Measurements from ENCODE around the gene CCDC57.

Gene CCDC57

DNA sequence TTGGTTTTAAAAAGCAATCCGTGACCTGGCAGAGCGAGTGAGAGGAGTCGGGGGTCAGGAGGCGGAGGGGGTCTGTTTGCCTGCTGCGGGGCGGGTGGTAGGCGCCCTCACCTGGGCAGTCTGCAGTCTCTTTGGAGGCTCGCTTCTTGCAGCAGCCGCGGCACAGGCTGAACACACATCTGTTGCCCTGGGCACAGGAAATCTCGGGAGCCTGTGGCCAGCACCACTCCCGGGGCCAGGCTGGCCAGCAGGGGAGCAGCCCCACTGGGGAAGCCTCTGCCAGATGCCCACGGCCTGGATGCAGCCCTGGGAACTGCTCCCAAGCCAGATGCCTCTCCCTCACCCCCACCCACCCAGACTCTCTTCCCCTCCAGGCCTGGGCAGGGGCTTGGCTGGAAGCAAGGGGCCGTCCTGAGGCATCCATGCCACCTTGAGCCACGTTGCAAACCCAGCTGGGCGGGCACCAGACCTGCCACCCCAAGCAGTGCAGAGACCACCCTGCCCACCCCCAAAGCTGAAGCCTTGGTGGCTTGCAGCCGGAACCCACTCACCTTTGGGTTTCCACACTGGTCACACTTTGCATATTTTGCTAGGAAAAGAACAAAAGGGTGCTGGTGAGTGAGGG lies 154.3 kb downstream of the CCDC57 start:
- DNase-seq, result no peak

DNA sequence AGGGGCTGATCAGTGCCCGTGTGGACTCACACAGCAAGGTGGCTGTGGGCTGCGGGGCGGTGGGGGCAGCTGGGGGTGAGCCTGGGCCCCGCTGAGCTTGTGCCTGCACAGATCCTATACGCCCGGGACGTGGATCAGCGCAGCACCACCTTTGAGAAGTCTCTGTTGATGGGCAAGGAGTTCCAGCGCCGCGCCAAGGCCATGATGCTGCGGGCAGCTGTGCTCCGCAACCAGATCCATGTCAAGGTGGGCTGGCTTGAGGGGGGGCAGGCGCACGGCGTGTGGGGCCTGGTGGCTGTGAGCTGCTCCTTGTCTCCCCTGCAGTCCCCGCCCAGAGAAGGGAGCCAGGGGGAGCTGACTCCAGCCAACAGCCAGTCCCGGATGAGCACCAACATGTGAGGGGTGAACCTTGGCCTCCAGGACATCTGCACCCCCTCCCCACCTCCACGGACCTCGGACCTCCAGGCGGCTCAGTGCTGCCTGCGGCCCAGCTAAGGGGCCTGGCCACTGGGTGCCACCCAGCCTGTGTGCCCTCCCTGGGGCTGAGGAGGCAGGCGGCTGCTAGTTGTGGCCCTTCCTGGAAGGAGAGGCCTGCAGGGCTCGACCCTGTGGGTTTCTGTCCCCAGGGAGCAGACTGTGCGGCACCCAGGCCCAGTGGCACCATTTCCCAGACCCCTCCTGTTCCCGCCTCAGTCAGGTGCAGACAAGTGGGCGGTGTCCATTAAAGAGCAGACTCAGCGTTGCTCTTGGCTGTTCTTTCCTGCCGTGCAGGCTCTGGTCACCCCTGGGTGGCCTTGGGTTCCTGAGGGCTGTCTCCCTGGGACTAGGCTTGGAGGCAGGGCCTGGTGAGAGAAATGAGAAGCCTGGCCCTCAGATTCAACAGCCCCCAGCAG lies 155.7 kb downstream of the CCDC57 start:
- DNase-seq, result no peak

DNA sequence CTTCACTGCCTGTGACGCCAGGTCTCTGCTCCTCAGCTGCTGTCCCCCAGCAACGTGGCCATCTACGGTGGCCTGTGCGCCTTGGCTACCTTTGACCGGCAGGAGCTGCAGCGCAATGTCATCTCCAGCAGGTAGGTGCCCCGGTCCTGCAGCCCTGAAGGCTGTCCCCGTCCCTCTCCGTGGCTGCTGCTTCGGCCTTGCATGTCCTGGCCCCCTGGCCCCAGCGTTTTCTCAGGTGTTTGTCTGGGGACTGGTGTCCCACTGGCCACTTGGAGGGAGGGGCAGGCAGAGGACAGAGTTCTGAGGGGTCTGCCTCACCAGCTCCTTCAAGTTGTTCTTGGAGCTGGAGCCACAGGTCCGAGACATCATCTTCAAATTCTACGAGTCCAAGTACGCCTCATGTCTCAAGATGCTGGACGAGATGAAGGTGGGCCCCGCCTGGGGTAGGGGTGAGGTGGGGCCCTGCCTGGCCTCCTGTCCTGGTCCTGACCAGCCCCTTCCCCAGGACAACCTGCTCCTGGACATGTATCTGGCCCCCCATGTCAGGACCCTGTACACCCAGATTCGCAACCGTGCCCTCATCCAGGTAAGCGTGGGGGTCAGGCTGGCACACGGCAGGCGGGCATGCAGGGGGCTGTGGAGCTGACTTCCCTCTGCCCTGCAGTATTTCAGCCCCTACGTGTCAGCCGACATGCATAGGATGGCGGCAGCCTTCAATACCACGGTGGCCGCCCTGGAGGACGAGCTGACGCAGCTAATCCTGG lies 156.5 kb downstream of the CCDC57 start:
- no peak for DNase-seq

DNA sequence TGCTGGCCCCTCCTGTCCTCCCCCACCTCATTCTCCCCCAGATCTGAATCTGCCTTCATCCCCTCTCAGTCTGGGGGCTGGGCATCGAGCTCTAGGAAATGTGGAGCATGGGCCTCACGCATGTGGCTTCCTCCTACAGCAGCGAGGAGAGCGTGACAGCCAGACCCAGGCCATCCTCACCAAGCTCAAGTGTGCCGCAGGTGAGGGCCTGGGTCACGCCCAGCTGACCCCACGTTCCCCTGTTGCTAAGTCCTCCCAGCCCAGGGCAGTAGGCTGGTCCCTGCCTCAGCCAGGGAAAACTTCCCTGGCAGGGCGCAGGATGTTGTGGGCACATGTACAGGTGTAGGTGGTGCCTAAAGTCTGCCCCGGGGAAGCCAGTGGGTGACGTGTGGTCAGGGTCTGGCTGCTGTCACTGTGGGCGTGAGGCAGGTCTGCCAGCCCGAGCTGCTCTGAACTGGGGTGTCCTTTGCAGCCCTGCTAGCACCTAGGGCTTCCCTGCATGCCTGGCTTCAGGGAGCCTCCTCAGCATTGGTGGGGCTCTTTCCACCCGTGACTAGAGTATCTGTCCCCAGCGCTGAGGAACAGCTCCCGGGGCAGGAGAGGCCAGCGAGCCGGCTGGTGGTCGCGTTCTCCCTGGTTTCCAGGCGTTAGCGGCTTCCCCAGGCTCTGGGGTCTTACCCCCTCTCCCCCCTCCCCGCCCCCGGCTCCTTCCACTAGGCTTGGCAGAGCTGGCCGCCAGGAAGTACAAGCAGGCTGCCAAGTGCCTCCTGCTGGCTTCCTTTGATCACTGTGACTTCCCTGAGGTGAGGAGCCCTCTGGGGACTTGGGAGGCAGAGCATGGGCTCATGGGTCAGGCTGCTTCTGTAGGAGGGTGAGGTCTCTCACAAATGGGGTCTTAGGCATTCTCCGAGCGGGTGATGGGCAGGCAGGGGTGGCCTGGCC lies 157.3 kb downstream of the CCDC57 start:
- DNase-seq, result no peak

DNA sequence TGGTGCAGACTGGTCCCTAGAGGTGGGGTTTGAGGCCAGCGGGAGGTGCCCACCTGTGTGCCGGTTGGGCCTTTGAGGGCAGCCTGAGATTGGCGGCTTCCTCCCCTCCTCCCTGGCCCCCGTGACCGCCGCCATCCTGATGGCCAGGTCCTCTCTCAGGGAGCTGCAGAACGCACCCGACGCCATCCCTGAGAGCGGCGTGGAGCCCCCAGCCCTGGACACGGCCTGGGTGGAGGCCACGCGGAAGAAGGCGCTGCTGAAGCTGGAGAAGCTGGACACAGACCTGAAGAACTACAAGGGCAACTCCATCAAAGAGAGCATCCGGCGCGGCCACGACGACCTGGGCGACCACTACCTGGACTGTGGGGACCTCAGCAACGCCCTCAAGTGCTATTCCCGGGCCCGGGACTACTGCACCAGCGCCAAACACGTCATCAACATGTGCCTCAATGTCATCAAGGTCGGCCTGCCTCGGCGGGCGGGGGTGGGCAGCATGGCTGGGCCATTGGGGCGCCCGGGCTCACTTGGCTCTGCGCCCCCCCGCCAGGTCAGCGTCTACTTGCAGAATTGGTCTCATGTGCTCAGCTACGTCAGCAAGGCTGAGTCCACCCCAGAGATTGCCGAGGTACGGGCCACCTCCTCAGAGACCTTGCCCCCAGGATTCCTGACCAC lies 158.2 kb downstream of the CCDC57 start:
- no peak for DNase-seq

DNA sequence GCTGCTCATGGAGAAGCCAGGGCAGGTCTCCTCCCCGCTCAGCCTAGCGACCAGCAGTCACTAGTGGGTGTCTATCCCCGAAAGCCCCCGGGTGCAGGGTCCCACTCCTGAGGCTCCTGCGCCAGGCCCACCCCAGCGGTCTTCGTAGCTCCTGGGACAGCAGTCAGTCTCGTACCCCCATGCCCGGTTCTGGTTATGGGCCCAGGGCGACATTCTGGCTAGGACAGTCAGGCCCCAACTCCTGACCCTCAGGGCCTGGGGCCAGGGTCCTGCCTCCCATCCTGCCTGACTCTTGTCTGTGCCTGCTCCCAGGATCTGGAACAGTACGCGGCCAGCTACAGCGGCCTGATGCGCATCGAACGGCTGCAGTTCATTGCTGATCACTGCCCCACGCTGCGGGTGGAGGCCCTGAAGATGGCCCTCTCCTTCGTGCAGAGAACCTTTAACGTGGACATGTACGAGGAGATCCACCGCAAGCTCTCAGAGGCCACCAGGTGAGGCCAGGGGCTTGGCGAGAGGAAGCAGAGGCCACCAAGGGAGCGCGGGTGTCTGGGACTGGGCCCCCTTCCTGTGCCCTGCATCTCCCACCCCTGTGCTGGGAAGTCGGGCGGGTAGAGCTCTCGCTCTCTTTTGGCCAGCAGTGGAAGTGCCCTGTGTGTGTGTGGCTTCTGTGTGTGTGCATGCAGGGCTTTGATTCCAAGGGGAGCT lies 158.9 kb downstream of the CCDC57 start:
- no peak for DNase-seq

DNA sequence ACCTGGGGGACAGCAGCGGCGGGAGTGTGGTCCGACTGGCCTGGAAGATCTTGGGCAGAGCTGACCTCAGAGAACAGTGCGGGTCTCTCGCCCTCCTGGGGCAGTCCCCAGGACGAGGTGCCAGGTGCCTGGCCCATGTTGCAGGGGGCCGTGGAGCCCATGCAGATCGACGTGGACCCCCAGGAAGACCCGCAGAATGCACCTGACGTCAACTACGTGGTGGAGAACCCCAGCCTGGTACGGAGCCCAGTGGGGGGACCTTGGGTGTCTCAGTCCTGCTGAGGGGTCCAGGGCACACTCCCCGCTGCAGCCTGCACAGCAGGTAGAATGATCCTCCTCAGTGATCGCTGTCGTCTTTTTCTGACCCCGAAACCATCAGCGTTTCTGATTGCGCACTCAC lies 159.5 kb downstream of the CCDC57 start:
- no peak for DNase-seq

DNA sequence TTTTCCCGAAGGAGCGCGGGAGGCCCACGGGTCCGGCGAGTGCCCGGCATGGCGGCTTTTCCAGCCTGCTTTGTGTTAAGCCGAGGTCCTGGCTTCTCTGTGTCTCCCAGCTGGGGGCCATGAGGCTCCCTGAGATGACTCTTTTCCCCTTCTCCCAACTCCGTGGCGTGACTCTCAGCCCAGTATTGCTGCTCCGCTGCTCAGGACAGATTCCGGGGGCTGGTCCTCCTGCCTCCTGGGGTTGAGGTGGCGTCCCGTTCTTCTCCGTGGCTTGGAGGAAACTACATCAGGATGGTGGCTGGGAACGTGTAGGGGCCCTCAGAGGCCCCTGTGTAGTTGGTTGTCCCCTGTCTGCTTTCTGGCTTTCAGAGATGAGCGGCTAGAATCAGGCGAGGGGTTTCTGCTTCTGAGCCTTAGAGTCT lies 160.0 kb downstream of the CCDC57 start:
- DNase-seq, result no peak

DNA sequence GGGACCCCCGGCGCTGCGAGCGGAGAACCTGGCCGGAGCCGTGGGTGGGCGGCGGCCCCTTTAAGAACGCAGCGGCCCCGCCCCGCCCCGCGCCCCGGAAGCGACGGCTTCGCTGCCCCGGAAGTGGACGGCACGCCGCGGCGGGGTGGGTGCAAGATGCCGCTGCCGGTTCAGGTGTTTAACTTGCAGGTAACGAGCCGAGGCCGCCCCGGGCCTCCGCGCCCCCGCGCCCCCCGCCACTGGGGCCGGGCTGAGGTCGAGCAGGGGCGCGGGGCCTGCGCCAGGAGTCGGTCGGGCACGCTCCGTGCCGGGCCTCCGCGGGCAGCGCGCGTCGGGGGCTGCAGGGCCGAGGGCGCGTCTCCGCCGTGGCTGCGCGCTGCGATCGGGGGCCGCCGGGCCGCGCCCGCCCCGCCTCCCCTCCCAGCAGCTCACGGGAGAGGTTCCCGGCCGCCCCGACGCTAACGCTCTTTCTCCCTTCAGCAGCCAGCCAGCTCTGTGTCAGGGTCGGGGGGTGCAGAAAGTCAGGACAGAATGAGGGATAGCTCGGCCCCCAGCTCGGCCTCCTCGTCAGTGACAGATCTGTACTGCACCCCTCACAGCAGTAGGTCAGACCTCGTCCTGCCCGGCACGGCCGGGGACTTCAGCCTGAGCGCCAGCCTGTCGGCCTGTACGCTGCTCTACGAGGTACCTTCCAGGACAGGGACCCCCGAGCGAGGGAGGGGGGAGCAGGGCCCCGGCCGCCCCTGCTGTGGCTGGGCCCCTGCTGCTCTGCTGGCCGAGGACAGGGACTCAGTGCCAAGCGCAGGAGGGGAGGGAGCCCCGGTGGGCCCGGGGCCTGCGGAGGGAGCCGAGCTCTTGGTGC lies 160.6 kb downstream of the CCDC57 start, which contains the start of the genes GPS1 and RFNG:
TSS of gene GPS1 (plus strand) at position 123 of the 862 bp plus-strand sequence. CDS start at position 157, 34 bp downstream.
TSS of gene RFNG (minus strand) at position 36 of the 862 bp plus-strand sequence. CDS start 45 bp downstream, outside the sequence.
- DNase-seq, result peak; percentile 4 to 74

All from hippocampal formation (tissue), 2 donors.